HepG2 (cell line): ENCODE data around the gene FAT1. TPM values are rescaled to one million over a fixed set of nuclear protein-coding genes. Genes with fewer than 3 reads are reported as not detected.

Source experiments
- CBX5 ChIP-seq: sonication (generic); formaldehyde crosslinking; IDR thresholded peaks from 2 replicates; pipeline ENCODE4 v1.4.0; 2020; ENCODE audit warnings: missing genetic modification reagents, borderline replicate concordance
- XBP1 ChIP-seq: sonication (generic); formaldehyde crosslinking; IDR thresholded peaks from 2 replicates; pipeline ENCODE4 v1.5.0; 2020; ENCODE audit warnings: missing genetic modification reagents
- ZBTB40 ChIP-seq, 2 experiments: fragments of 450-650 bp in 1 of 2; sonication (generic) in 1 of 2; formaldehyde crosslinking in 1 of 2; IDR thresholded peaks; 2 replicates each; pipeline versions ENCODE4 v1.6.1 to v1.8.0; 2016 to 2022; ENCODE audit warnings: antibody characterized with exemption in 1 of 2, mild to moderate bottlenecking in 1 of 2, missing genetic modification reagents in 1 of 2
- ZFY ChIP-seq: sonication (generic); formaldehyde crosslinking; IDR thresholded peaks from 2 replicates; pipeline ENCODE4 v1.4.0; 2020; ENCODE audit warnings: missing genetic modification reagents
- ZMAT3 ChIP-seq: sonication (generic); formaldehyde crosslinking; conservative IDR thresholded peaks from 2 replicates; pipeline ENCODE4 v1.7.0; 2021; ENCODE audit warnings: missing genetic modification reagents
- ZNF281 ChIP-seq: sonication (generic); formaldehyde crosslinking; IDR thresholded peaks from 2 replicates; pipeline ENCODE4 v1.4.0; 2020; ENCODE audit warnings: missing genetic modification reagents, borderline replicate concordance
- ZNF558 ChIP-seq: sonication (generic); formaldehyde crosslinking; IDR thresholded peaks from 2 replicates; pipeline ENCODE4 v1.9.0; 2022; ENCODE audit warnings: mild to moderate bottlenecking, missing genetic modification reagents, borderline replicate concordance
- ZNF672 ChIP-seq: sonication (generic); formaldehyde crosslinking; IDR thresholded peaks from 2 replicates; pipeline ENCODE4 v1.8.1; 2022; ENCODE audit warnings: missing genetic modification reagents
- polyA plus RNA-seq, 8 experiments: library from polyadenylated mRNA; depleted of rRNA in 3 of 8; stranded (reverse) in 7 of 8; unstranded in 1 of 8; fragments of >200 nt; fragmentation: Illumina TruSeq in 4 of 8; extraction: Trizol in 4 of 8; gene quantifications; 2 replicates each; pipeline versions ENCODE4 v1.2.1 to v1.2.3, GENCODE V29; 2011 to 2016; ENCODE audit warnings: low read depth in 4 of 8, missing spikeins in 1 of 8, mixed read lengths in 1 of 8; ENCODE audit not compliant: insufficient read depth in 1 of 8
- total RNA-seq, 5 experiments: library from RNA; depleted of rRNA; stranded (reverse); fragments of >200 nt; fragmentation: Illumina TruSeq; extraction: Trizol; gene quantifications; 2 replicates each; pipeline ENCODE4 v1.2.3, GENCODE V29; 2016; ENCODE audit warnings: low read depth in 1 of 5

Gene FAT1
- total and polyA plus RNA-seq, 2 of the 13 experiments (the other 11 are each of a cell fraction or from before 2014, with no cell fraction given), result 185 to 216 TPM

GRCh38 chr4:186599483-186599882, 124.2 kb downstream of the FAT1 start (continued):
- TF ChIP-seq ZMAT3 (CRISPR knock-in tag) (no peak), ZBTB40 (IDR thresholded peaks at IDR 0.05) (no peak), ZBTB40 (CRISPR knock-in tag; IDR thresholded peaks at IDR 0.05) (no peak), ZNF672 (CRISPR knock-in tag) (no peak), ZNF558 (CRISPR knock-in tag) (no peak), XBP1 (CRISPR knock-in tag) (no peak), ZFY (CRISPR knock-in tag) (no peak), ZNF281 (CRISPR knock-in tag) (no peak), CBX5 (no peak)
